Measurements from ENCODE around the gene PLIN4. TPM values are rescaled to one million over a fixed set of nuclear protein-coding genes. Genes with fewer than 3 reads are reported as not detected.

The PLIN4 gene
- total and polyA plus RNA-seq, 9 of the 15 experiments (the other 6 are each of a cell fraction or from before 2014, with no cell fraction given): 0.04 to 0.16 (median 0.07) TPM; not detected in 3

DNA sequence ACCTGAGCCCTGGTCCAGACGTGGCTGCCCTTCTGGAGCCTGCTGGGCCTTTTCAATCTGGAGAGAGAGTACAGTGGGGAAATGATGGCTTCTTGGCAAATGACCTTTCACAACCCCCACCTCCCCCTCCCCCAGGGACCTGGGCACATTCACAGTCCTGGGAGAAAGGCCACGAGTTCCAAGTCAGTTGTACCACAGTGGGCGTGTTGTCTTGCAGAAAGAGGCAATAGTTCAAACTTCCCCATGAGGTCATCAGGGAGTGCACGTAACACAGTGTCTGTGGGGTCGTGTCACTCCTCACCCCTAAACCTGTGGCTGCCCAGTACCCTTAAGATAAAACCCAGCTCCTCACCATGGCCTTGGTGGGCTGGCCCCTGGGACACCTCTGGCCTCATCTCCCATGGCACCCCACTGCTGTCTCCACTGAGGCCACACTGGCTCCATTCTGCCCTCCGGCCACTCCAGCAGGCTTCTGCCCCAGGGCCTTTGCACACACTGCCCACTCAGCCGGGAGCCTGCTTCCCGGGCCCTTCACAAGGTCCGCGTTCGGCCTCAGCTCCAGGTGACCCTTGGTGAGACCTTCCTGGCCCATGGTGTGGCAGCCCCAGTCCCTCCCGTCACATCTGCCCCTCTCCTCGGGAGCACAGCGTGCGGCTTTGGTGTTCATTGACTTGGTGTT is 13.3 kb downstream of the PLIN4 start (continued):
- TF ChIP-seq ASH1L (IDR thresholded peaks at IDR 0.05; ENCODE audit: borderline replicate concordance, low read depth, partially characterized antibody): no peak
- TF ChIP-seq, protein P1, sequence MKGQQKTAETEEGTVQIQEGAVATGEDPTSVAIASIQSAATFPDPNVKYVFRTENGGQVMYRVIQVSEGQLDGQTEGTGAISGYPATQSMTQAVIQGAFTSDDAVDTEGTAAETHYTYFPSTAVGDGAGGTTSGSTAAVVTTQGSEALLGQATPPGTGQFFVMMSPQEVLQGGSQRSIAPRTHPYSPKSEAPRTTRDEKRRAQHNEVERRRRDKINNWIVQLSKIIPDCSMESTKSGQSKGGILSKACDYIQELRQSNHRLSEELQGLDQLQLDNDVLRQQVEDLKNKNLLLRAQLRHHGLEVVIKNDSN (CRISPR knock-in tag; IDR thresholded peaks at IDR 0.05): no peak
- no peak for TF ChIP-seq BDP1 (IDR thresholded peaks at IDR 0.05; ENCODE audit: insufficient read depth, insufficient read length)

DNA sequence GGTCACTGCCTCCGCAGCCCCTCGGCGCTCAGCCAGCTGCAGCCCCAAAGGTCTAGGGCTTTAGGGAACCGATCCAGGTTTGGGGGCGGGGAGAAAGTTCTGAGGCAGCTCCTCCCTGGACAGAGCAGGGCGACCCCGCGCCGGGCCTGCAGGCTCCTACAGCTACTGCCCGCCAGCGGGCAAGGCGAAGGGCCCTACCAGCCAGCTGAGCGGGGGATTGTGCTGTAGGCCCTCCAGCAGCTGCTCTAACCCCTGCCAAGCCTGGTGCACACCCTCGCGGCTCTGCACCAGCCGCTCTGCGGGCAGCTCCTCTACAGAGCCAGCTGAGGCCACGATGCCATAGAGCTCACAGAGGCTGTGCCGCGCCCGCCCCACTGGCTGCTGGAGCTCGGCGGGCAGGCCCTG is 14.0 kb downstream of the PLIN4 start:
- POLR2A ChIA-PET: interaction anchor here (0.6 to 1.3 kb wide), 2 partner anchors 33 to 137 kb away, joined by 3 read pairs; no protein-coding TSS in a partner anchor
- intact Hi-C loops (cut with micrococcal nuclease): no loop called here
- Histone ChIP-seq H3K4me2 (ENCODE audit: insufficient read depth, low read length) (no peak overlapping the region), H4K20me1 (replicated peaks; ENCODE audit: control insufficient read depth, insufficient read depth, low read length) (peaks cover 5% of the 10 kb centered on the region; the same call in 1 of the 2 replicates), H3K9me1 (ENCODE audit: control insufficient read depth, insufficient read depth, low read length) (peaks cover 3% of the 10 kb centered on the region), H3K9me3 (replicated peaks; ENCODE audit: control insufficient read depth, insufficient read depth, low read depth, low read length) (no peaks in the 10 kb centered on the region), H3K4me3 (no peak overlapping the region), H3K27ac (ENCODE audit: extremely low read depth, low read depth, low read length) (no peak overlapping the region), H3K36me3 (ENCODE audit: control insufficient read depth, insufficient read depth, low read length) (peaks cover 21% of the 10 kb centered on the region; the same call in 1 of the 3 replicates), H3K79me2 (ENCODE audit: control insufficient read depth, insufficient read depth, low read length) (no peaks in the 10 kb centered on the region), H2AFZ (ENCODE audit: low read depth, low read length) (no peak overlapping the region), H3K27me3 (ENCODE audit: control insufficient read depth in 2 of 2, insufficient read depth in 2 of 2, low read length in 2 of 2) (no peaks in the 10 kb centered on the region), H3K4me1 (replicated peaks in 1 of 2; ENCODE audit: control insufficient read depth in 2 of 2, insufficient read depth in 2 of 2, low read length in 2 of 2) (peaks cover 0 to 72% of the 10 kb centered on the region in 2 experiments; a peak in 2 of 5 replicates), H3K9ac (ENCODE audit: insufficient read depth in 1 of 2, low read depth in 2 of 2, low read length in 2 of 2) (0 out of 4 replicates have a peak overlapping the region, but pooled peaks of 1 of the 2 experiments have one; percentile 35)
- ATAC-seq (no peak), DNase-seq (ENCODE audit: extremely low read depth in 1 of 4, low spot score in 3 of 4) (no peak), FAIRE-seq (no peak)
- in situ Hi-C loops (cut with MboI): no loop called here
- WGBS (ENCODE audit: insufficient coverage, low coverage, missing lambda C conversion rate): 89% methylated on average over 15 of the region's 23 CpGs
- no TSS peak for BruUV-seq (replicated peaks)
- TF ChIP-seq PHF20 (IDR thresholded peaks at IDR 0.05; ENCODE audit: partially characterized antibody): no peak
- peak; percentile 44; the same call in 1 of the 2 replicates for TF ChIP-seq POLR2G (IDR thresholded peaks at IDR 0.05; ENCODE audit: low read depth, low read length)
- TF ChIP-seq RBM22 (IDR thresholded peaks at IDR 0.05; ENCODE audit: low read depth, low read length, poor library complexity, severe bottlenecking): peak; percentile 33
- CTCF ChIA-PET (ENCODE audit: low intra/inter-chr PET ratio): no interaction called here

All from K562 (cell line).